ENCODE measurements around the gene AXIN1.

Gene AXIN1

GRCh38 chr16:240559-240958 is 112.0 kb downstream of the AXIN1 start:
- DNase-seq (ENCODE audit: low spot score): no peak

- no peak for DNase-seq (ENCODE audit: low spot score)
These were observed 112.6 kb downstream of the AXIN1 start for GRCh38 chr16:239948-240277.

Measured in hematopoietic multipotent progenitor cell treated with erythropoietin and hydrocortisone succinate and interleukin-3 and kit ligand, for 17 days (in vitro differentiated cells).